ENCODE measurements around the gene CIAO1. TPM values are rescaled to one million over a fixed set of nuclear protein-coding genes. Genes with fewer than 3 reads are reported as not detected.

Gene CIAO1
- total and polyA plus RNA-seq, 3 donors from 2014 or later: 56.8 to 164 (median 154) TPM

- no peak for TF ChIP-seq CTCF (IDR thresholded peaks at IDR 0.05)
- no peak for TF ChIP-seq POLR2A (IDR thresholded peaks at IDR 0.05)
- Histone ChIP-seq H3K9me3 (no peaks in the 10 kb centered on the region), H3K4me3 (no peak overlapping the region), H3K27ac (no peak overlapping the region), H3K27me3 (no peaks in the 10 kb centered on the region), H3K36me3 (ENCODE audit: low read depth, missing control alignments) (no peaks in the 10 kb centered on the region), H3K4me1 (peaks cover 12% of the 10 kb centered on the region)
- intact Hi-C loops (cut with DNase I; ENCODE audit: low total_unique reads): no loop called here
- 92 to 94% methylated on average over 4 of the region's 4 CpGs for WGBS, 2 donors
- DNase-seq: no peak
These were observed 51.6 kb downstream of the CIAO1 start for GRCh38 chr2:96317584-96317997.

GRCh38 chr2:96318723-96319122 is 52.7 kb downstream of the CIAO1 start:
- Histone ChIP-seq H3K4me1 (peaks cover 12% of the 10 kb centered on the region), H3K27ac (no peak overlapping the region), H3K9me3 (no peaks in the 10 kb centered on the region), H3K27me3 (no peaks in the 10 kb centered on the region), H3K4me3 (no peak overlapping the region), H3K36me3 (ENCODE audit: low read depth, missing control alignments) (no peaks in the 10 kb centered on the region)
- intact Hi-C loops (cut with DNase I; ENCODE audit: low total_unique reads): no loop called here
- TF ChIP-seq POLR2A (IDR thresholded peaks at IDR 0.05) (no peak), CTCF (IDR thresholded peaks at IDR 0.05) (no peak)
- DNase-seq: no peak
- WGBS, 2 donors: 95 to 97% methylated on average over 4 of the region's 4 CpGs

GRCh38 chr2:96319396-96319795 is 53.4 kb downstream of the CIAO1 start:
- 85 to 91% methylated on average over 1 of the region's 1 CpG for WGBS, 2 donors
- Histone ChIP-seq H3K4me3 (no peak overlapping the region), H3K9me3 (no peaks in the 10 kb centered on the region), H3K27me3 (no peaks in the 10 kb centered on the region), H3K36me3 (ENCODE audit: low read depth, missing control alignments) (no peaks in the 10 kb centered on the region), H3K4me1 (peaks cover 12% of the 10 kb centered on the region), H3K27ac (no peak overlapping the region)
- TF ChIP-seq POLR2A (IDR thresholded peaks at IDR 0.05) (no peak), CTCF (IDR thresholded peaks at IDR 0.05) (no peak)
- intact Hi-C loops (cut with DNase I; ENCODE audit: low total_unique reads): no loop called here
- no peak for DNase-seq

- Histone ChIP-seq H3K27ac (no peak overlapping the region), H3K36me3 (ENCODE audit: low read depth, missing control alignments) (no peaks in the 10 kb centered on the region), H3K9me3 (no peaks in the 10 kb centered on the region), H3K4me3 (no peak overlapping the region), H3K4me1 (peaks cover 12% of the 10 kb centered on the region), H3K27me3 (no peaks in the 10 kb centered on the region)
- WGBS, 2 donors: 88 to 90% methylated on average over 3 of the region's 3 CpGs
- TF ChIP-seq CTCF (IDR thresholded peaks at IDR 0.05) (no peak), POLR2A (IDR thresholded peaks at IDR 0.05) (no peak)
- no peak for DNase-seq
- intact Hi-C loops (cut with DNase I; ENCODE audit: low total_unique reads): no loop called here
These were observed 54.3 kb downstream of the CIAO1 start for GRCh38 chr2:96320326-96320725.

All from testis (tissue), 3 donors.